HCT116 (cell line): ENCODE measurements around the gene TMEM141. TPM values are rescaled to one million over a fixed set of nuclear protein-coding genes. Genes with fewer than 3 reads are reported as not detected.

ENCODE experiments used
- ATAC-seq: fragments of 200-7000 bp; cut with Tn5 transposase; 2 replicates; pipeline ENCODE4 v1.9.1; 2020; ENCODE audit warnings: mild to moderate bottlenecking, moderate library complexity
- BruUV-seq: library from RNA; stranded (reverse); fragments of 400-500 nt; replicated peaks from 2 replicates; lab custom pipeline; 2021; lab: Mats Ljungman, UMichigan
- CTCF ChIA-PET: fragments of 300-600 bp; sonication (Branson Sonifier 250); formaldehyde crosslinking; loops from one replicate; lab custom pipeline; 2021; ENCODE audit warnings: antibody characterized with exemption; lab: Charles Lee
- POLR2A ChIA-PET: fragments of 300-600, 350-600 bp; sonication (Branson Sonifier 250); formaldehyde crosslinking; loops from one replicate; lab custom pipeline; 2021; ENCODE audit warnings: antibody characterized with exemption; lab: Charles Lee
- RAD21 ChIA-PET, 2 experiments: fragments of 300-600 bp; sonication (Branson Sonifier 250); formaldehyde crosslinking; loops; one replicate each; lab custom pipeline; 2023; ENCODE audit warnings: low total read pairs in 2 of 2; ENCODE audit not compliant: uncharacterized antibody in 2 of 2, unreplicated experiment in 2 of 2, low non-redundant PET in 1 of 2; lab: Charles Lee
- DNase-seq: peaks from one replicate; pipeline ENCODE4 v3.0.0-alpha.2; 2010; ENCODE audit warnings: low read depth, low spot score
- H2AFZ ChIP-seq: fragments of 200-600 bp; shearing (Covaris generic), sonication (generic); 2 replicates; pipeline ENCODE4 v1.6.1; 2017; ENCODE audit warnings: low read depth, mixed run types, mixed read lengths, antibody characterized with exemption, low read length; ENCODE audit not compliant: poor library complexity, severe bottlenecking
- H3K27ac ChIP-seq: 2 replicates; pipeline ENCODE4 v1.5.1; 2012; ENCODE audit warnings: low read depth, low read length
- H3K27me3 ChIP-seq: fragments of 200-600 bp; sonication (generic); 2 replicates; pipeline ENCODE4 v1.6.1; 2016; ENCODE audit warnings: mixed run types, low read length, mixed read lengths; ENCODE audit not compliant: insufficient read depth
- H3K36me3 ChIP-seq, 2 experiments: fragments of 200-500 bp in 1 of 2; fragments of 200-600 bp in 1 of 2; sonication (Bioruptor generic) in 1 of 2; sonication (generic) in 1 of 2; 2 replicates each; pipeline versions ENCODE4 v1.5.1 to v1.6.1; 2014 to 2016; ENCODE audit warnings: low read length in 2 of 2, inconsistent platforms in 1 of 2, mixed read lengths in 1 of 2, mixed run types in 1 of 2; ENCODE audit not compliant: insufficient read depth in 2 of 2, control insufficient read depth in 1 of 2
- H3K4me1 ChIP-seq, 2 experiments: fragments of 200-600 bp in 1 of 2; sonication (generic) in 1 of 2; 2 replicates each; pipeline versions ENCODE4 v1.5.1 to v1.6.1; 2012 to 2017; ENCODE audit warnings: low read length in 2 of 2, inconsistent platforms in 1 of 2, mild to moderate bottlenecking in 1 of 2, mixed read lengths in 1 of 2, mixed run types in 1 of 2, moderate library complexity in 1 of 2; ENCODE audit not compliant: insufficient read depth in 2 of 2, control insufficient read depth in 1 of 2
- H3K4me2 ChIP-seq: fragments of 200-600 bp; sonication (generic); 2 replicates; pipeline ENCODE4 v1.6.1; 2017; ENCODE audit warnings: mixed run types, low read length, mixed read lengths
- H3K4me3 ChIP-seq, 2 experiments: fragments of 200-600 bp in 1 of 2; sonication (generic) in 1 of 2; replicated peaks in 1 of 2; 2 replicates each; pipeline ENCODE4 v1.5.1; 2011 to 2016; ENCODE audit warnings: low read length in 2 of 2, control low read depth in 1 of 2, low read depth in 1 of 2, mild to moderate bottlenecking in 1 of 2, mixed read lengths in 1 of 2, mixed run types in 1 of 2
- H3K79me2 ChIP-seq: fragments of 200-600 bp; sonication (generic); 2 replicates; pipeline ENCODE4 v1.6.1; 2017; ENCODE audit warnings: mild to moderate bottlenecking, mixed run types, low read length, moderate library complexity, mixed read lengths; ENCODE audit not compliant: insufficient read depth
- H3K9ac ChIP-seq: fragments of 200-600 bp; sonication (generic); 2 replicates; pipeline ENCODE4 v1.6.1; 2016; ENCODE audit warnings: low read length, mixed read lengths
- H3K9me2 ChIP-seq: fragments of 200-600 bp; sonication (generic), shearing (Covaris generic); 2 replicates; pipeline ENCODE4 v1.6.1; 2017; ENCODE audit warnings: mixed run types, mild to moderate bottlenecking, moderate library complexity; ENCODE audit not compliant: insufficient read depth
- H3K9me3 ChIP-seq, 2 experiments: fragments of 200-500 bp in 1 of 2; fragments of 200-600 bp in 1 of 2; sonication (Bioruptor generic) in 1 of 2; sonication (generic) in 1 of 2; 2 replicates each; pipeline ENCODE4 v1.6.1; 2014 to 2017; ENCODE audit warnings: low read length in 2 of 2, mixed read lengths in 2 of 2, inconsistent platforms in 1 of 2, low read depth in 1 of 2, mild to moderate bottlenecking in 1 of 2, mixed run types in 1 of 2, moderate library complexity in 1 of 2; ENCODE audit not compliant: control insufficient read depth in 1 of 2, insufficient read depth in 1 of 2
- H4K20me1 ChIP-seq: fragments of 200-600 bp; sonication (generic), shearing (Covaris generic); 2 replicates; pipeline ENCODE4 v1.6.1; 2017; ENCODE audit warnings: mixed run types, mild to moderate bottlenecking, moderate library complexity; ENCODE audit not compliant: insufficient read depth
- ATF3 ChIP-seq: IDR thresholded peaks from 2 replicates; pipeline ENCODE4 v1.6.1; 2012
- CBX3 ChIP-seq: IDR thresholded peaks from 2 replicates; pipeline ENCODE4 v1.6.1; 2012; ENCODE audit warnings: low read depth
- CEBPB ChIP-seq: IDR thresholded peaks from 2 replicates; pipeline ENCODE4 v1.6.1; 2012; ENCODE audit warnings: low read depth
- EGR1 ChIP-seq: IDR thresholded peaks from 2 replicates; pipeline ENCODE4 v1.6.1; 2012; ENCODE audit warnings: low read depth
- ELF1 ChIP-seq: IDR thresholded peaks from 2 replicates; pipeline ENCODE4 v1.6.1; 2012; ENCODE audit warnings: low read depth, borderline replicate concordance
- EZH2 ChIP-seq: fragments of 200-600 bp; sonication (generic); IDR thresholded peaks from 2 replicates; pipeline ENCODE4 v1.6.1; 2017; ENCODE audit warnings: antibody characterized with exemption, mixed run types
- EZH2phosphoT487 ChIP-seq: fragments of 200-600 bp; IDR thresholded peaks from 2 replicates; pipeline ENCODE4 v1.6.1; 2018; ENCODE audit warnings: antibody characterized with exemption, borderline replicate concordance
- JUND ChIP-seq: IDR thresholded peaks from 2 replicates; pipeline ENCODE4 v1.6.1; 2012
- POLR2A ChIP-seq: IDR thresholded peaks from 2 replicates; pipeline ENCODE4 v1.7.0; 2011; ENCODE audit warnings: borderline replicate concordance; ENCODE audit not compliant: insufficient read depth, insufficient read length; ENCODE audit errors: extremely low read depth
- RAD21 ChIP-seq: IDR thresholded peaks from 2 replicates; pipeline ENCODE4 v1.6.1; 2012; ENCODE audit warnings: low read depth, mild to moderate bottlenecking
- SP1 ChIP-seq: IDR thresholded peaks from 2 replicates; pipeline ENCODE4 v1.6.1; 2012; ENCODE audit warnings: low read depth
- SRF ChIP-seq: IDR thresholded peaks from 2 replicates; pipeline ENCODE4 v1.6.1; 2012; ENCODE audit warnings: low read depth
- TCF7L2 ChIP-seq: IDR thresholded peaks from 2 replicates; pipeline ENCODE4 v1.7.0; 2011; ENCODE audit warnings: borderline replicate concordance, inconsistent platforms; ENCODE audit not compliant: insufficient read depth, insufficient read length; ENCODE audit errors: extremely low read depth
- YY1 ChIP-seq: IDR thresholded peaks from 2 replicates; pipeline ENCODE4 v1.6.1; 2011; ENCODE audit warnings: low read length, low read depth, moderate library complexity, mild to moderate bottlenecking; ENCODE audit not compliant: insufficient replicate concordance; ENCODE audit errors: extremely low read depth
- ZFX ChIP-seq: fragments of 450-650 bp; IDR thresholded peaks from 2 replicates; pipeline ENCODE4 v1.6.1; 2017
- intact Hi-C: fragments of 100-400 bp; cut with micrococcal nuclease; formaldehyde crosslinking; loops from 2 replicates; pipeline ENCODE4 v1.10.0; 2022
- total RNA-seq: library from RNA; stranded (reverse); gene quantifications from one replicate; pipeline ENCODE4 v1.2.1, GENCODE V29; 2021; ENCODE audit not compliant: unreplicated experiment
- TF ChIP-seq, protein P1 (sequence below): IDR thresholded peaks from 2 replicates; pipeline ENCODE4 v1.6.1; 2012

The TMEM141 gene
- total RNA-seq, 1 experiment from 2014 or later, result 73.6 TPM

GRCh38 chr9:136831002-136831719 is 40.0 kb downstream of the TMEM141 start:
- H3K4me1 ChIP-seq, result no peaks in the 10 kb centered on the region
- POLR2A ChIA-PET, result no interaction called here
- RAD21 ChIA-PET, result no interaction called here
- DNase-seq (no peak), ATAC-seq (no peak)
- no peak overlapping the region for H3K27ac ChIP-seq
- H3K9ac ChIP-seq, result no peak overlapping the region
- H3K79me2 ChIP-seq, result no peaks in the 10 kb centered on the region
- H3K9me3 ChIP-seq, result no peaks in the 10 kb centered on the region
- no peak for TF ChIP-seq POLR2A
- H4K20me1 ChIP-seq, result no peaks in the 10 kb centered on the region
- H3K4me2 ChIP-seq, result no peak overlapping the region
- peaks cover 7 to 13% of the 10 kb centered on the region in 2 experiments for H3K36me3 ChIP-seq
- no peak overlapping the region for H3K4me3 ChIP-seq
- H2AFZ ChIP-seq, result no peak overlapping the region
- H3K9me2 ChIP-seq, result no peaks in the 10 kb centered on the region
- no TSS peak for BruUV-seq
- intact Hi-C loops, result no loop called here
- CTCF ChIA-PET, result interaction anchor here (1.0 kb wide), 1 partner anchor 11 kb away, joined by 3 read pairs; the partner anchor contains the start of gene AJM1
- no peaks in the 10 kb centered on the region for H3K27me3 ChIP-seq

DNA sequence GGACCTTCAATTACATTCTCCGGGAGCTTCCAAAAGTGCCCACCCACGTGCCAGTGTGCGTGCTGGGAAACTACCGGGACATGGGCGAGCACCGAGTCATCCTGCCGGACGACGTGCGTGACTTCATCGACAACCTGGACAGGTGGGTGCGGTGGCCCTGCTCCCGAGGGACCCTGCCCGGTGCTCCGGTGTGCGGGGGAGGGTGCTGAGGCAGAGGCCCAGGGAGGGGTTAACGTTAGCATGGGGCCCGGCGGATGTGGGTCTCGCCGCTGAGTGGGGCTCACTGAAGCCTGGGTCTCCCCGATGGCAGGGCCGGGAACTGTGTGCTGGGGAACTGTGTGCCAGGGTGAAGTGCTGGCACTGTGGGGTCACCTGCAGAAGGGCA is 40.6 kb downstream of the TMEM141 start:
- no peaks in the 10 kb centered on the region for H4K20me1 ChIP-seq
- ChIA-PET POLR2A (no interaction called here), CTCF (no interaction called here), RAD21 (no interaction called here)
- H3K4me1 ChIP-seq, result no peaks in the 10 kb centered on the region
- no peak overlapping the region for H3K4me2 ChIP-seq
- H3K36me3 ChIP-seq, result peaks cover 3 to 13% of the 10 kb centered on the region in 2 experiments
- intact Hi-C loops, result no loop called here
- TF ChIP-seq ATF3 (no peak), EZH2 (no peak), SRF (no peak), SP1 (no peak), TCF7L2 (no peak), ELF1 (no peak), CBX3 (no peak), EZH2phosphoT487 (no peak), EGR1 (no peak), CEBPB (no peak), ZFX (no peak), JUND (no peak), RAD21 (no peak), YY1 (no peak)
- TF ChIP-seq, protein P1, sequence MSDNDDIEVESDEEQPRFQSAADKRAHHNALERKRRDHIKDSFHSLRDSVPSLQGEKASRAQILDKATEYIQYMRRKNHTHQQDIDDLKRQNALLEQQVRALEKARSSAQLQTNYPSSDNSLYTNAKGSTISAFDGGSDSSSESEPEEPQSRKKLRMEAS, result no peak
- no peaks in the 10 kb centered on the region for H3K9me3 ChIP-seq
- no peaks in the 10 kb centered on the region for H3K27me3 ChIP-seq
- ATAC-seq (no peak), DNase-seq (no peak)
- H3K4me3 ChIP-seq, result no peak overlapping the region
- H3K9me2 ChIP-seq, result no peaks in the 10 kb centered on the region
- H2AFZ ChIP-seq, result no peak overlapping the region
- no peak overlapping the region for H3K27ac ChIP-seq
- no TSS peak for BruUV-seq
- no peaks in the 10 kb centered on the region for H3K79me2 ChIP-seq
- H3K9ac ChIP-seq, result no peak overlapping the region
